Esophagus squamous epithelium (tissue), 5 donors: ENCODE results near the gene DHX57. TPM values are rescaled to one million over a fixed set of nuclear protein-coding genes. Genes with fewer than 3 reads are reported as not detected.

Experiments
- DNase-seq: peaks from one replicate; lab custom pipeline; 2025; lab: John Stamatoyannopoulos, UW
- H3K27ac ChIP-seq, 4 donors: fragments of 200-600 bp; sonication (generic); one replicate each; pipeline ENCODE4 v1.5.1; 2016 to 2019; ENCODE audit warnings: mild to moderate bottlenecking in 1 of 4
- H3K27me3 ChIP-seq, 4 donors: fragments of 200-600 bp; sonication (generic); 1 replicate in 3 of 4; 2 replicates in 1 of 4; pipeline versions ENCODE4 v1.5.1 to v1.6.0; 2017 to 2021; ENCODE audit warnings: antibody characterized with exemption in 1 of 4
- H3K36me3 ChIP-seq, 3 donors: fragments of 200-600 bp; sonication (generic); one replicate each; pipeline ENCODE4 v1.5.1; 2016 to 2019
- H3K4me1 ChIP-seq, 3 donors: fragments of 200-600 bp; sonication (generic); one replicate each; pipeline ENCODE4 v1.5.1; 2017 to 2019
- H3K4me3 ChIP-seq, 4 donors: fragments of 200-600 bp; sonication (generic); 1 replicate in 3 of 4; 2 replicates in 1 of 4; pipeline ENCODE4 v1.5.1; 2016 to 2019; ENCODE audit warnings: mild to moderate bottlenecking in 2 of 4, moderate library complexity in 1 of 4
- H3K9me3 ChIP-seq, 3 donors: fragments of 200-600 bp; sonication (generic); one replicate each; pipeline ENCODE4 v1.5.1; 2016 to 2019
- CTCF ChIP-seq, 6 experiments: fragments of 450-650 bp in 4 of 6; fragments of 200-600 bp in 2 of 6; sonication (generic) in 2 of 6; IDR thresholded peaks; one replicate each; pipeline ENCODE4 v1.5.1; 2016 to 2019; ENCODE audit warnings: antibody characterized with exemption in 6 of 6, mild to moderate bottlenecking in 4 of 6, moderate library complexity in 4 of 6
- POLR2A ChIP-seq, 4 donors: fragments of 450-650 bp; IDR thresholded peaks; one replicate each; pipeline ENCODE4 v1.6.1; 2017; ENCODE audit warnings: antibody characterized with exemption in 4 of 4, mild to moderate bottlenecking in 4 of 4, moderate library complexity in 3 of 4
- WGBS, 2 donors: methylation state at CpG; one replicate each; pipeline ENCODE4 v1.1.5; 2018; 5-methylcytosine and 5-hydroxymethylcytosine counted together
- intact Hi-C: fragments of 100-400 bp; cut with DNase I; formaldehyde crosslinking; loops from one replicate; pipeline ENCODE4 v1.15.0; 2022
- total RNA-seq, 4 donors: library from RNA; depleted of rRNA; stranded (reverse); fragments of >200 nt; gene quantifications; one replicate each; pipeline ENCODE4 v1.1.0, GENCODE V29; 2016
- donor health status: DM: yes; HTN: yes; CAD: no.

DHX57 gene
- 10 to 100 TPM in 2 of 4 donors, 1 to 10 TPM in 2; 7.1 to 13.5 (median 10.1) TPM for total RNA-seq

GRCh38 chr2:38875576-38876367 lies at the start of gene DHX57, which contains the start of gene MORN2:
DHX57 (minus strand) TSS chr2:38875934; CDS start chr2:38868405, 7,529 bp downstream.
MORN2 (plus strand) TSS chr2:38875976.
- Histone ChIP-seq H3K4me3 (peak within 1 kb of the TSS; percentile 83 to 91 (median 88)), H3K27me3 (no peaks in the 10 kb centered on the region)
- WGBS, 2 donors = 1 to 2% methylated on average over 12 of the region's 52 CpGs

GRCh38 chr2:38922902-38923301 lies 47.2 kb upstream of the DHX57 start:
- Histone ChIP-seq H3K27ac (no peak overlapping the region), H3K4me3 (no peak overlapping the region), H3K9me3 (no peaks in the 10 kb centered on the region), H3K4me1 (no peaks in the 10 kb centered on the region), H3K27me3 (no peaks in the 10 kb centered on the region), H3K36me3 (peaks cover 0 to 3% (median 0%) of the 10 kb centered on the region in 3 donors)
- DNase-seq = no peak
- intact Hi-C loops = no loop called here
- WGBS, 2 donors = 94 to 96% methylated on average over 2 of the region's 2 CpGs
- TF ChIP-seq POLR2A (IDR thresholded peaks at IDR 0.05) (no peak), CTCF (IDR thresholded peaks at IDR 0.05) (no peak)

More at GRCh38 chr2:38875576-38876367, at the start of gene DHX57, which contains the start of gene MORN2:
- intact Hi-C loops = no loop called here
- Histone ChIP-seq H3K9me3 (no peaks in the 10 kb centered on the region), H3K4me1 (peaks cover 8 to 20% (median 12%) of the 10 kb centered on the region in 3 donors), H3K36me3 (no peaks in the 10 kb centered on the region), H3K27ac (peak within 1 kb of the TSS; percentile 72 to 84 (median 81))
- DNase-seq = peak; percentile 14
- TF ChIP-seq POLR2A (IDR thresholded peaks at IDR 0.05) = no peak
- no peak for TF ChIP-seq CTCF (IDR thresholded peaks at IDR 0.05)

- H3K27ac ChIP-seq = no peak overlapping the region
- no peaks in the 10 kb centered on the region for H3K27me3 ChIP-seq
- H3K9me3 ChIP-seq = no peaks in the 10 kb centered on the region
- WGBS, 2 donors = 92 to 94% methylated on average over 4 of the region's 4 CpGs
- TF ChIP-seq CTCF (IDR thresholded peaks at IDR 0.05) = no peak
- TF ChIP-seq POLR2A (IDR thresholded peaks at IDR 0.05) = no peak
- H3K4me3 ChIP-seq = no peak overlapping the region
- no peak for DNase-seq
- intact Hi-C loops = no loop called here
- H3K36me3 ChIP-seq = peaks cover 0 to 3% (median 0%) of the 10 kb centered on the region in 3 donors
- H3K4me1 ChIP-seq = no peaks in the 10 kb centered on the region
These were observed 46.7 kb upstream of the DHX57 start for GRCh38 chr2:38922389-38922788.

- intact Hi-C loops = no loop called here
- Histone ChIP-seq H3K9me3 (no peaks in the 10 kb centered on the region), H3K4me3 (no peak overlapping the region), H3K4me1 (no peaks in the 10 kb centered on the region), H3K27me3 (no peaks in the 10 kb centered on the region), H3K36me3 (no peaks in the 10 kb centered on the region), H3K27ac (no peak overlapping the region)
- 88 to 89% methylated on average over 1 of the region's 1 CpG for WGBS, 2 donors
- DNase-seq = no peak
- TF ChIP-seq CTCF (IDR thresholded peaks at IDR 0.05) (no peak), POLR2A (IDR thresholded peaks at IDR 0.05) (no peak)
These were observed 36.9 kb upstream of the DHX57 start for GRCh38 chr2:38912619-38913018.

- intact Hi-C loops = no loop called here
- WGBS, 2 donors = 83 to 85% methylated on average over 1 of the region's 1 CpG
- no peak for TF ChIP-seq POLR2A (IDR thresholded peaks at IDR 0.05)
- TF ChIP-seq CTCF (IDR thresholded peaks at IDR 0.05) = no peak
These were observed 35.5 kb upstream of the DHX57 start for GRCh38 chr2:38911191-38911590.

More at GRCh38 chr2:38911191-38911590, 35.5 kb upstream of the DHX57 start:
- Histone ChIP-seq H3K9me3 (no peaks in the 10 kb centered on the region), H3K27ac (no peak overlapping the region), H3K27me3 (no peaks in the 10 kb centered on the region), H3K36me3 (no peaks in the 10 kb centered on the region), H3K4me3 (no peak overlapping the region), H3K4me1 (peaks cover 0 to 4% (median 0%) of the 10 kb centered on the region in 3 donors)
- no peak for DNase-seq
